PC-3 (cell line): Measurements from ENCODE around the gene ZRANB1. TPM values are rescaled to one million over a fixed set of nuclear protein-coding genes. Genes with fewer than 3 reads are reported as not detected.

Experiments used
- ATAC-seq: fragments of 200-7000 bp; cut with Tn5 transposase; 2 replicates; pipeline ENCODE4 v1.9.1; 2020; ENCODE audit warnings: mild to moderate bottlenecking, moderate library complexity
- BruUV-seq: library from RNA; stranded (reverse); fragments of 400-500 nt; replicated peaks from 2 replicates; lab custom pipeline; 2021; lab: Mats Ljungman, UMichigan
- CTCF ChIA-PET: fragments of 300-600 bp; sonication (Branson Sonifier 250); formaldehyde crosslinking; loops from one replicate; lab custom pipeline; 2022; ENCODE audit warnings: antibody characterized with exemption; lab: Charles Lee
- POLR2A ChIA-PET: fragments of 300-600 bp; sonication (Branson Sonifier 250); formaldehyde crosslinking; loops from one replicate; lab custom pipeline; 2022; ENCODE audit warnings: antibody characterized with exemption; ENCODE audit not compliant: unreplicated experiment; lab: Charles Lee
- DNase-seq: peaks from one replicate; pipeline ENCODE4 v3.0.0-alpha.2; 2015
- H2AFZ ChIP-seq: fragments of 300-600 bp; sonication (generic); 2 replicates; pipeline ENCODE4 v1.6.0; 2016; ENCODE audit warnings: antibody characterized with exemption, low read length
- H3F3A ChIP-seq: fragments of 300-600 bp; sonication (generic); one replicate; pipeline ENCODE4 v1.6.0; 2017; ENCODE audit warnings: antibody characterized with exemption, low read length, control low read depth, mild to moderate bottlenecking; ENCODE audit not compliant: unreplicated experiment
- H3K27ac ChIP-seq: fragments of 300-600 bp; sonication (generic); 2 replicates; pipeline ENCODE4 v1.5.1; 2016; ENCODE audit warnings: mild to moderate bottlenecking, low read length
- H3K27me3 ChIP-seq: fragments of 300-600 bp; sonication (generic); 2 replicates; pipeline ENCODE4 v1.6.1; 2016; ENCODE audit warnings: low read length, mixed read lengths
- H3K36me3 ChIP-seq: fragments of 300-600 bp; sonication (generic); 2 replicates; pipeline ENCODE4 v1.6.1; 2016; ENCODE audit warnings: low read depth, mixed run types, low read length, mixed read lengths
- H3K4me1 ChIP-seq: fragments of 300-600 bp; sonication (generic); 2 replicates; pipeline ENCODE4 v1.5.1; 2016; ENCODE audit warnings: low read length; ENCODE audit not compliant: insufficient read depth
- H3K4me2 ChIP-seq: fragments of 300-600 bp; sonication (generic); 2 replicates; pipeline ENCODE4 v1.6.0; 2016; ENCODE audit warnings: low read length
- H3K4me3 ChIP-seq: fragments of 300-600 bp; sonication (generic); 2 replicates; pipeline ENCODE4 v1.5.1; 2016; ENCODE audit warnings: mild to moderate bottlenecking, low read length, mixed read lengths
- H3K79me2 ChIP-seq: fragments of 300-600 bp; sonication (generic); 2 replicates; pipeline ENCODE4 v1.6.1; 2017; ENCODE audit warnings: low read length, mixed read lengths
- H3K9ac ChIP-seq: fragments of 300-600 bp; sonication (generic); 2 replicates; pipeline ENCODE4 v1.6.0; 2016; ENCODE audit warnings: mild to moderate bottlenecking, low read length
- H3K9me2 ChIP-seq: fragments of 300-600 bp; sonication (generic); replicated peaks from 2 replicates; pipeline ENCODE4 v1.6.1; 2016; ENCODE audit warnings: mixed run types, low read length, mixed read lengths
- H3K9me3 ChIP-seq: fragments of 300-600 bp; sonication (generic); 2 replicates; pipeline ENCODE4 v1.6.1; 2016; ENCODE audit warnings: low read length, mixed read lengths
- H4K20me1 ChIP-seq: fragments of 300-600 bp; sonication (generic); 2 replicates; pipeline ENCODE4 v1.6.1; 2016; ENCODE audit warnings: low read length, mixed read lengths
- EZH2 ChIP-seq: fragments of 300-600 bp; sonication (generic); IDR thresholded peaks from one replicate; pipeline ENCODE4 v1.6.1; 2017; ENCODE audit warnings: antibody characterized with exemption, mild to moderate bottlenecking, low read length; ENCODE audit not compliant: unreplicated experiment
- EZH2phosphoT487 ChIP-seq: fragments of 300-600 bp; sonication (generic); IDR thresholded peaks from 2 replicates; pipeline ENCODE4 v1.6.1; 2018; ENCODE audit warnings: mild to moderate bottlenecking, antibody characterized with exemption, low read length, borderline replicate concordance
- intact Hi-C: fragments of 100-400 bp; cut with micrococcal nuclease; formaldehyde crosslinking; loops from 2 replicates; pipeline ENCODE4 v1.9.0; 2023
- total RNA-seq: library from RNA; depleted of rRNA; stranded (reverse); fragments of >200 nt; gene quantifications from 2 replicates; pipeline ENCODE4 v1.2.3, GENCODE V29; 2014
- TF ChIP-seq, protein P1 (sequence below): fragments of 300-600 bp; sonication (generic); conservative IDR thresholded peaks from 2 replicates; pipeline ENCODE4 v1.5.1; 2017; ENCODE audit warnings: antibody characterized with exemption, low read depth, mild to moderate bottlenecking, low read length

Gene ZRANB1
- total RNA-seq, 1 experiment from 2014 or later, result 12.8 TPM

DNA sequence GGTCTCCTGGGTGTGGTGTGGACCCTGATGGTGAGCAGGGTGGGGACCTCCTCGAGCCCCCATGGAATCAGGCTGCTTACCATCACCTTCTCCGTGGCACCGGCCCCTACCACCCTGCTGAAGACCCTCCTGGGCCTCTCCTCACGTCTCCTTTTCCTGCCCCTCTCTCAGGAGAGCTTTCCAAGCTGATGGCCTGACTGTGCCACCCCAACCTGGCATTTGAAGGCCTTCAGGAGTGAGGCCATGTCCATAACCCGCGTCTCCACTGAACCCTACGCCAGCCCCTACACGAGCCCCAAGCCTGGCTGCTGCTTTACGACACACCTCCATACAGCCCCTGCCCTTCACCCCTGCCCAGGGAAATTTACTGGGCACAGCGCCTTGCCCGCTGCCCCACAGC is 55.4 kb downstream of the ZRANB1 start:
- POLR2A ChIA-PET, result no interaction called here
- H3K9ac ChIP-seq, result no peak overlapping the region
- H3K27ac ChIP-seq, result no peak overlapping the region
- no TSS peak for BruUV-seq
- no peak overlapping the region for H2AFZ ChIP-seq
- DNase-seq (no peak), ATAC-seq (no peak)
- no peaks in the 10 kb centered on the region for H3K27me3 ChIP-seq
- no peaks in the 10 kb centered on the region for H4K20me1 ChIP-seq
- no peaks in the 10 kb centered on the region for H3K9me3 ChIP-seq
- CTCF ChIA-PET, result no interaction called here
- intact Hi-C loops, result no loop called here
- no peak for TF ChIP-seq EZH2phosphoT487
- TF ChIP-seq, protein P1, sequence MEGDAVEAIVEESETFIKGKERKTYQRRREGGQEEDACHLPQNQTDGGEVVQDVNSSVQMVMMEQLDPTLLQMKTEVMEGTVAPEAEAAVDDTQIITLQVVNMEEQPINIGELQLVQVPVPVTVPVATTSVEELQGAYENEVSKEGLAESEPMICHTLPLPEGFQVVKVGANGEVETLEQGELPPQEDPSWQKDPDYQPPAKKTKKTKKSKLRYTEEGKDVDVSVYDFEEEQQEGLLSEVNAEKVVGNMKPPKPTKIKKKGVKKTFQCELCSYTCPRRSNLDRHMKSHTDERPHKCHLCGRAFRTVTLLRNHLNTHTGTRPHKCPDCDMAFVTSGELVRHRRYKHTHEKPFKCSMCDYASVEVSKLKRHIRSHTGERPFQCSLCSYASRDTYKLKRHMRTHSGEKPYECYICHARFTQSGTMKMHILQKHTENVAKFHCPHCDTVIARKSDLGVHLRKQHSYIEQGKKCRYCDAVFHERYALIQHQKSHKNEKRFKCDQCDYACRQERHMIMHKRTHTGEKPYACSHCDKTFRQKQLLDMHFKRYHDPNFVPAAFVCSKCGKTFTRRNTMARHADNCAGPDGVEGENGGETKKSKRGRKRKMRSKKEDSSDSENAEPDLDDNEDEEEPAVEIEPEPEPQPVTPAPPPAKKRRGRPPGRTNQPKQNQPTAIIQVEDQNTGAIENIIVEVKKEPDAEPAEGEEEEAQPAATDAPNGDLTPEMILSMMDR, result no peak
- no peak for TF ChIP-seq EZH2
- no peaks in the 10 kb centered on the region for H3F3A ChIP-seq
- H3K36me3 ChIP-seq, result no peaks in the 10 kb centered on the region; the same call in 1 of the 2 replicates
- H3K4me2 ChIP-seq, result no peak overlapping the region
- H3K4me1 ChIP-seq, result no peaks in the 10 kb centered on the region
- no peak overlapping the region for H3K4me3 ChIP-seq
- no peaks in the 10 kb centered on the region for H3K9me2 ChIP-seq
- no peaks in the 10 kb centered on the region for H3K79me2 ChIP-seq

GRCh38 chr10:124997771-124998623 is 56.1 kb downstream of the ZRANB1 start:
- Histone ChIP-seq H3K4me3 (no peak overlapping the region), H3K4me2 (no peak overlapping the region), H2AFZ (no peak overlapping the region), H3K36me3 (no peaks in the 10 kb centered on the region; the same call in 1 of the 2 replicates), H4K20me1 (no peaks in the 10 kb centered on the region), H3K4me1 (no peaks in the 10 kb centered on the region), H3K79me2 (no peaks in the 10 kb centered on the region), H3K9me2 (no peaks in the 10 kb centered on the region), H3K27me3 (no peaks in the 10 kb centered on the region), H3K9me3 (no peaks in the 10 kb centered on the region), H3K9ac (no peak overlapping the region), H3K27ac (no peak overlapping the region), H3F3A (no peaks in the 10 kb centered on the region)
- POLR2A ChIA-PET, result interaction anchor here (0.6 kb wide), 1 partner anchor 12 kb away, joined by 5 read pairs; no protein-coding TSS in a partner anchor
- intact Hi-C loops, result no loop called here
- no peak for DNase-seq
- TF ChIP-seq EZH2, result no peak
- TF ChIP-seq EZH2phosphoT487, result no peak
- TF ChIP-seq, protein P1, result no peak
- ATAC-seq, result no peak
- CTCF ChIA-PET, result no interaction called here
- BruUV-seq, result no TSS peak
